Panc1 (cell line): Measurements from ENCODE around the gene ME1.

Source experiments
- CTCF ChIP-seq: fragments of 450-650 bp; IDR thresholded peaks from 2 replicates; pipeline ENCODE4 v1.5.1; 2017; ENCODE audit warnings: mild to moderate bottlenecking
- POLR2AphosphoS5 ChIP-seq: IDR thresholded peaks from 2 replicates; pipeline ENCODE4 v1.6.1; 2012; ENCODE audit warnings: mild to moderate bottlenecking, low read depth, low read length, moderate library complexity
- REST ChIP-seq, 2 experiments: IDR thresholded peaks; 2 replicates each; pipeline ENCODE4 v1.6.1; 2011 to 2012; ENCODE audit warnings: low read depth in 2 of 2, control low read depth in 1 of 2, low read length in 1 of 2, mild to moderate bottlenecking in 1 of 2, moderate library complexity in 1 of 2; ENCODE audit not compliant: insufficient read depth in 1 of 2
- TCF7L2 ChIP-seq: IDR thresholded peaks from 2 replicates; pipeline ENCODE4 v1.6.1; 2011; ENCODE audit warnings: mild to moderate bottlenecking, low read depth, low read length, inconsistent platforms

DNA sequence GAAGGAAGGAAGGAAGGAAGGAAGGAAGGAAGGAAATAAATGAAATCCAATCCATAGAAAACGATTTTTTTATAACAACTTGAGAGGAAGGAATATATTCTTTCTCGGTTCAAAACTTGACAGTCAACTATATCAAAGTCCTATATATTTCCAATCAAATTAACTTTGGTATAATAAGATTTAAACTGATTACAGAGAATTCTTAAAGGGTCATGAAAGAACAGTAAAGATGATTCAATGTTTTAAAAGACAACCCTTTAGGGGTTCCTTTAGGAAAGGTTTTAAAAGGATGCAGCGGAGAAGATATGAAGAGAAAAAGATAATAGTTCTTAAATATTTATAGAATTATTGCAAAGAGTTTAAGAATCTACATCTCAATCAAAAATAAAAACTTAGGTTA lies 61.2 kb downstream of the ME1 start:
- TF ChIP-seq REST (IDR thresholded peaks at IDR 0.05; ENCODE audit: insufficient read depth in 1 of 2, low read depth in 2 of 2, low read length in 1 of 2) (no peak), CTCF (no peak), POLR2AphosphoS5 (no peak), TCF7L2 (no peak)
